ENCODE data around the gene CASP3. TPM values are rescaled to one million over a fixed set of nuclear protein-coding genes. Genes with fewer than 3 reads are reported as not detected.
"Not testable (repeated sequence)": the region's sequence is repeated elsewhere in the genome, so short reads cannot be mapped to it uniquely, and the experiment has no call there.

CASP3 gene
- total RNA-seq, 1 experiment from 2014 or later: 38.4 TPM

GRCh38 chr4:184668511-184669114 is 19.4 kb upstream of the CASP3 start:
- in situ Hi-C loops (cut with HindIII; ENCODE audit: low pct_unique_long_range_greater_than_20kb, low sequenced_read_pairs): no loop called here
- no peak for DNase-seq (ENCODE audit: low read depth, low spot score)

- in situ Hi-C loops (cut with HindIII; ENCODE audit: low pct_unique_long_range_greater_than_20kb, low sequenced_read_pairs): no loop called here
- DNase-seq (ENCODE audit: low read depth, low spot score): no peak
These were observed 18.8 kb upstream of the CASP3 start for GRCh38 chr4:184668096-184668495.

- no peak for DNase-seq (ENCODE audit: low read depth, low spot score)
- in situ Hi-C loops (cut with HindIII; ENCODE audit: low pct_unique_long_range_greater_than_20kb, low sequenced_read_pairs): no loop called here
These were observed 17.4 kb upstream of the CASP3 start for GRCh38 chr4:184666670-184667069.

GRCh38 chr4:184664445-184665210 is 15.4 kb upstream of the CASP3 start:
- peak; percentile 81 for DNase-seq (ENCODE audit: low read depth, low spot score)
- in situ Hi-C loops (cut with HindIII; ENCODE audit: low pct_unique_long_range_greater_than_20kb, low sequenced_read_pairs): no loop called here

- in situ Hi-C loops (cut with HindIII; ENCODE audit: low pct_unique_long_range_greater_than_20kb, low sequenced_read_pairs): no loop called here
- no peak for DNase-seq (ENCODE audit: low read depth, low spot score)
These were observed 13.0 kb upstream of the CASP3 start for GRCh38 chr4:184662236-184662635.

GRCh38 chr4:184660978-184661377 is 11.7 kb upstream of the CASP3 start:
- in situ Hi-C loops (cut with HindIII; ENCODE audit: low pct_unique_long_range_greater_than_20kb, low sequenced_read_pairs): no loop called here
- DNase-seq (ENCODE audit: low read depth, low spot score): no peak

GRCh38 chr4:184657820-184658219 is 8.6 kb upstream of the CASP3 start:
- in situ Hi-C loops (cut with HindIII; ENCODE audit: low pct_unique_long_range_greater_than_20kb, low sequenced_read_pairs): not testable (repeated sequence)

GRCh38 chr4:184657144-184657543 is 7.9 kb upstream of the CASP3 start:
- in situ Hi-C loops (cut with HindIII; ENCODE audit: low pct_unique_long_range_greater_than_20kb, low sequenced_read_pairs): no loop called here

More at GRCh38 chr4:184657820-184658219, 8.6 kb upstream of the CASP3 start:
- not testable (repeated sequence) for DNase-seq (ENCODE audit: low read depth, low spot score)

GRCh38 chr4:184655889-184656869 is 6.9 kb upstream of the CASP3 start:
- no peak for DNase-seq (ENCODE audit: low read depth, low spot score)
- in situ Hi-C loops (cut with HindIII; ENCODE audit: low pct_unique_long_range_greater_than_20kb, low sequenced_read_pairs): no loop called here

More at GRCh38 chr4:184657144-184657543, 7.9 kb upstream of the CASP3 start:
- DNase-seq (ENCODE audit: low read depth, low spot score): no peak

GRCh38 chr4:184653650-184654049 is 4.4 kb upstream of the CASP3 start:
- no peak for DNase-seq (ENCODE audit: low read depth, low spot score)
- in situ Hi-C loops (cut with HindIII; ENCODE audit: low pct_unique_long_range_greater_than_20kb, low sequenced_read_pairs): no loop called here

GRCh38 chr4:184652681-184653080 is 3.4 kb upstream of the CASP3 start:
- in situ Hi-C loops (cut with HindIII; ENCODE audit: low pct_unique_long_range_greater_than_20kb, low sequenced_read_pairs); DNase-seq (ENCODE audit: low read depth, low spot score): not testable (repeated sequence)

- in situ Hi-C loops (cut with HindIII; ENCODE audit: low pct_unique_long_range_greater_than_20kb, low sequenced_read_pairs): no loop called here
- DNase-seq (ENCODE audit: low read depth, low spot score): no peak
These were observed 2.7 kb upstream of the CASP3 start for GRCh38 chr4:184651899-184652298.

GRCh38 chr4:184649971-184650855 is 966 bp upstream of the CASP3 start:
- in situ Hi-C loops (cut with HindIII; ENCODE audit: low pct_unique_long_range_greater_than_20kb, low sequenced_read_pairs): no loop called here
- peak; percentile 35 for DNase-seq (ENCODE audit: low read depth, low spot score)

- DNase-seq (ENCODE audit: low read depth, low spot score): peak; percentile 39
- in situ Hi-C loops (cut with HindIII; ENCODE audit: low pct_unique_long_range_greater_than_20kb, low sequenced_read_pairs): no loop called here
These were observed 778 bp downstream of the CASP3 start for GRCh38 chr4:184648313-184649025.

- in situ Hi-C loops (cut with HindIII; ENCODE audit: low pct_unique_long_range_greater_than_20kb, low sequenced_read_pairs): no loop called here
- no peak for DNase-seq (ENCODE audit: low read depth, low spot score)
These were observed 1.3 kb downstream of the CASP3 start for GRCh38 chr4:184648054-184648312.

GRCh38 chr4:184647266-184648053 is 1.8 kb downstream of the CASP3 start:
- DNase-seq (ENCODE audit: low read depth, low spot score): no peak
- in situ Hi-C loops (cut with HindIII; ENCODE audit: low pct_unique_long_range_greater_than_20kb, low sequenced_read_pairs): no loop called here
